Kidney (tissue), 14 donors: ENCODE data around the gene MYH16. TPM values are rescaled to one million over a fixed set of nuclear protein-coding genes. Genes with fewer than 3 reads are reported as not detected.

Experiments
- DNase-seq, 5 donors: peaks; one replicate each; pipeline ENCODE4 v3.0.0-alpha.2; 2013 to 2020
- FAIRE-seq: peaks from 2 replicates; lab custom pipeline; 2012; peaks lifted over from hg19 to GRCh38; lab: Jason Lieb, UNC
- H3K27ac ChIP-seq, 2 donors: one replicate each; pipeline ENCODE4 v1.7.0; 2013; ENCODE audit warnings: low read depth in 2 of 2, low read length in 2 of 2, inconsistent platforms in 1 of 2
- H3K27me3 ChIP-seq: one replicate; pipeline ENCODE4 v1.7.1; 2013; ENCODE audit warnings: low read length, inconsistent platforms; ENCODE audit not compliant: control insufficient read depth, insufficient read depth
- H3K36me3 ChIP-seq, 3 donors: one replicate each; pipeline versions ENCODE4 v1.7.0 to v1.7.1; 2013; ENCODE audit warnings: low read length in 3 of 3, control low read depth in 1 of 3, inconsistent platforms in 1 of 3; ENCODE audit not compliant: insufficient read depth in 3 of 3, control insufficient read depth in 2 of 3
- H3K4me1 ChIP-seq, 3 donors: one replicate each; pipeline versions ENCODE4 v1.7.0 to v1.7.1; 2013; ENCODE audit warnings: low read length in 3 of 3, inconsistent platforms in 1 of 3, low read depth in 1 of 3; ENCODE audit not compliant: control insufficient read depth in 2 of 3, insufficient read depth in 2 of 3
- H3K4me3 ChIP-seq, 3 donors: one replicate each; pipeline versions ENCODE4 v1.7.0 to v1.8.1; 2013; ENCODE audit warnings: low read length in 3 of 3, control low read depth in 1 of 3, inconsistent platforms in 1 of 3
- H3K9ac ChIP-seq, 3 donors: one replicate each; pipeline versions ENCODE4 v1.7.0 to v1.7.1; 2013; ENCODE audit warnings: low read length in 3 of 3, control low read depth in 1 of 3, inconsistent platforms in 1 of 3
- H3K9me3 ChIP-seq, 3 donors: one replicate each; pipeline versions ENCODE4 v1.7.0 to v1.7.1; 2013; ENCODE audit warnings: low read length in 3 of 3, control low read depth in 1 of 3, inconsistent platforms in 1 of 3; ENCODE audit not compliant: control insufficient read depth in 2 of 3, insufficient read depth in 1 of 3
- intact Hi-C: fragments of 100-400 bp; cut with DNase I; formaldehyde crosslinking; loops from one replicate; pipeline ENCODE4 v1.11.1; 2022
- polyA plus RNA-seq: library from polyadenylated mRNA; stranded (reverse); fragments of 350-450 nt; fragmentation: Illumina TruSeq; extraction: RNeasy Lipid Tissue Mini Kit (QIAGEN cat#74804); gene quantifications from one replicate; pipeline ENCODE4 v1.2.3, GENCODE V29; 2014; ENCODE audit warnings: low read depth, low replicate concordance; ENCODE audit not compliant: insufficient read depth
- total RNA-seq: library from RNA; stranded (reverse); fragmentation: NEBNext Ultra II Directional; extraction: Animal tissue kit (Norgen Biotek cat#: 25700); gene quantifications from one replicate; pipeline ENCODE4 v1.2.1, GENCODE V29; 2021
- TF ChIP-seq, protein P1 (sequence below): IDR thresholded peaks from 3 replicates; pipeline ENCODE4 v1.5.1; 2012; ENCODE audit warnings: mild to moderate bottlenecking, moderate library complexity, borderline replicate concordance; ENCODE audit not compliant: insufficient read depth; ENCODE audit errors: extremely low read depth
- donor health status: control.
- donor health status: control.
- donor health status: control.
- donor health status: control.
- donor health status: control.
- donor health status: DM: yes; HTN: yes; CAD: no.
- donor health status: Normal renal cell carcinoma (clear cell type).

Gene MYH16
- total and polyA plus RNA-seq, 2 donors from 2014 or later = not detected

DNA sequence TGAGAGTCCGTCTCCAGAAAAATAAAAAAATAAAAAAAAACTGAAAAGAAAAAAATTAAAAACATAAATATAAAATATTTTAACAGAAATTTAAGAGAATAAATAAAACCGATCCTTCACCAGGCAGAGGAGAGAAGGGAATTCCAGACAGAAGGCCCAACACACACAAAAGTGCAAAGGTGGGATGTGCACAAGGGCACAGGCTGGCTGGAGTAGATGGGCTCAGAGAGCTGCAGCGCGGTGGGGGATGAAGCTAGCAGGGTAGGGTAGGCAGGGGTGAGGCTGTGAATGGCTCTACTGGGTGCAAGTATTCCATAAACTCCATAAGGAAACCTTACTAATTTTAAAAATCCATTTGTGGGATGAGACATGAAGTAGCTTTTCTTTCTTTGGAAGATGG lies 37.4 kb downstream of the MYH16 start:
- H3K9me3 ChIP-seq = peaks cover 0 to 5% (median 0%) of the 10 kb centered on the region in 3 donors
- H3K27me3 ChIP-seq = no peaks in the 10 kb centered on the region
- H3K36me3 ChIP-seq = no peaks in the 10 kb centered on the region
- no peak for DNase-seq
- no peak overlapping the region for H3K27ac ChIP-seq
- no peaks in the 10 kb centered on the region for H3K4me1 ChIP-seq
- H3K4me3 ChIP-seq = no peak overlapping the region
- no peak for FAIRE-seq
- TF ChIP-seq, protein P1, sequence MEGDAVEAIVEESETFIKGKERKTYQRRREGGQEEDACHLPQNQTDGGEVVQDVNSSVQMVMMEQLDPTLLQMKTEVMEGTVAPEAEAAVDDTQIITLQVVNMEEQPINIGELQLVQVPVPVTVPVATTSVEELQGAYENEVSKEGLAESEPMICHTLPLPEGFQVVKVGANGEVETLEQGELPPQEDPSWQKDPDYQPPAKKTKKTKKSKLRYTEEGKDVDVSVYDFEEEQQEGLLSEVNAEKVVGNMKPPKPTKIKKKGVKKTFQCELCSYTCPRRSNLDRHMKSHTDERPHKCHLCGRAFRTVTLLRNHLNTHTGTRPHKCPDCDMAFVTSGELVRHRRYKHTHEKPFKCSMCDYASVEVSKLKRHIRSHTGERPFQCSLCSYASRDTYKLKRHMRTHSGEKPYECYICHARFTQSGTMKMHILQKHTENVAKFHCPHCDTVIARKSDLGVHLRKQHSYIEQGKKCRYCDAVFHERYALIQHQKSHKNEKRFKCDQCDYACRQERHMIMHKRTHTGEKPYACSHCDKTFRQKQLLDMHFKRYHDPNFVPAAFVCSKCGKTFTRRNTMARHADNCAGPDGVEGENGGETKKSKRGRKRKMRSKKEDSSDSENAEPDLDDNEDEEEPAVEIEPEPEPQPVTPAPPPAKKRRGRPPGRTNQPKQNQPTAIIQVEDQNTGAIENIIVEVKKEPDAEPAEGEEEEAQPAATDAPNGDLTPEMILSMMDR = no peak
- intact Hi-C loops = no loop called here
- no peak overlapping the region for H3K9ac ChIP-seq

GRCh38 chr7:99311702-99312101 lies 39.1 kb downstream of the MYH16 start:
- intact Hi-C loops = no loop called here
- DNase-seq = no peak
- no peak for FAIRE-seq

GRCh38 chr7:99312316-99313203 lies 39.9 kb downstream of the MYH16 start:
- no peak overlapping the region for H3K27ac ChIP-seq
- FAIRE-seq (no peak), DNase-seq (peak in 4 of 5 donors; percentile 50 to 77 (median 58))
- intact Hi-C loops = no loop called here
- H3K9ac ChIP-seq = peak overlapping the region in 1 of 3 donors; percentile 36
- no peaks in the 10 kb centered on the region for H3K36me3 ChIP-seq
- no peaks in the 10 kb centered on the region for H3K4me1 ChIP-seq
- peaks cover 0 to 5% (median 0%) of the 10 kb centered on the region in 3 donors for H3K9me3 ChIP-seq
- TF ChIP-seq, protein P1 = peak; percentile 90
- H3K4me3 ChIP-seq = no peak overlapping the region
- H3K27me3 ChIP-seq = no peaks in the 10 kb centered on the region

More at GRCh38 chr7:99311702-99312101, 39.1 kb downstream of the MYH16 start:
- Histone ChIP-seq H3K4me1 (no peaks in the 10 kb centered on the region), H3K36me3 (no peaks in the 10 kb centered on the region), H3K9me3 (peaks cover 0 to 5% (median 0%) of the 10 kb centered on the region in 3 donors), H3K27ac (no peak overlapping the region), H3K9ac (no peak overlapping the region), H3K4me3 (no peak overlapping the region), H3K27me3 (no peaks in the 10 kb centered on the region)
- TF ChIP-seq, protein P1 = no peak
